Measurements from ENCODE around the gene ZEB1. TPM values are rescaled to one million over a fixed set of nuclear protein-coding genes. Genes with fewer than 3 reads are reported as not detected.

ZEB1 gene
- total and polyA plus RNA-seq, 9 of the 15 experiments (the other 6 are each of a cell fraction or from before 2014, with no cell fraction given): 2.1 to 8.4 (median 4.9) TPM

- intact Hi-C loops (cut with micrococcal nuclease) (no loop called here), in situ Hi-C loops (cut with MboI) (no loop called here)
- H3K4me1 ChIP-seq (replicated peaks in 1 of 2; ENCODE audit: control insufficient read depth in 2 of 2, insufficient read depth in 2 of 2, low read length in 2 of 2): no peaks in the 10 kb centered on the region
- no peak overlapping the region for H3K9ac ChIP-seq (ENCODE audit: insufficient read depth in 1 of 2, low read depth in 2 of 2, low read length in 2 of 2)
- no peak overlapping the region for H3K27ac ChIP-seq (ENCODE audit: extremely low read depth, low read depth, low read length)
- BruUV-seq (replicated peaks): no TSS peak
- no peak overlapping the region for H3K4me2 ChIP-seq (ENCODE audit: insufficient read depth, low read length)
- DNase-seq (ENCODE audit: extremely low read depth in 1 of 4, low spot score in 3 of 4) (no peak), ATAC-seq (no peak), FAIRE-seq (no peak)
- TF ChIP-seq PHB2 (IDR thresholded peaks at IDR 0.05; ENCODE audit: low read depth) (no peak), THRAP3 (IDR thresholded peaks at IDR 0.05; ENCODE audit: borderline replicate concordance) (no peak), LARP7 (IDR thresholded peaks at IDR 0.05) (no peak), ZNF77 (CRISPR knock-in tag; IDR thresholded peaks at IDR 0.05) (no peak), NCOR1 (IDR thresholded peaks at IDR 0.05) (no peak), FIP1L1 (IDR thresholded peaks at IDR 0.05; ENCODE audit: low read depth, low read length, poor library complexity, severe bottlenecking) (no peak), KLF16 (IDR thresholded peaks at IDR 0.05) (no peak), HES1 (IDR thresholded peaks at IDR 0.05; ENCODE audit: low read depth) (no peak), SPI1 (IDR thresholded peaks at IDR 0.05; ENCODE audit: borderline replicate concordance, low read depth, low read length) (no peak), PTRF (tag; IDR thresholded peaks at IDR 0.05) (no peak), SMAD4 (CRISPR knock-in tag; conservative IDR thresholded peaks at IDR 0.05) (no peak), TEAD2 (tag; IDR thresholded peaks at IDR 0.05) (no peak), GTF2F1 (IDR thresholded peaks at IDR 0.05; ENCODE audit: low read depth, low read length) (no peak)
- TF ChIP-seq, protein P1, sequence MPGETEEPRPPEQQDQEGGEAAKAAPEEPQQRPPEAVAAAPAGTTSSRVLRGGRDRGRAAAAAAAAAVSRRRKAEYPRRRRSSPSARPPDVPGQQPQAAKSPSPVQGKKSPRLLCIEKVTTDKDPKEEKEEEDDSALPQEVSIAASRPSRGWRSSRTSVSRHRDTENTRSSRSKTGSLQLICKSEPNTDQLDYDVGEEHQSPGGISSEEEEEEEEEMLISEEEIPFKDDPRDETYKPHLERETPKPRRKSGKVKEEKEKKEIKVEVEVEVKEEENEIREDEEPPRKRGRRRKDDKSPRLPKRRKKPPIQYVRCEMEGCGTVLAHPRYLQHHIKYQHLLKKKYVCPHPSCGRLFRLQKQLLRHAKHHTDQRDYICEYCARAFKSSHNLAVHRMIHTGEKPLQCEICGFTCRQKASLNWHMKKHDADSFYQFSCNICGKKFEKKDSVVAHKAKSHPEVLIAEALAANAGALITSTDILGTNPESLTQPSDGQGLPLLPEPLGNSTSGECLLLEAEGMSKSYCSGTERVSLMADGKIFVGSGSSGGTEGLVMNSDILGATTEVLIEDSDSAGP (CRISPR knock-in tag; IDR thresholded peaks at IDR 0.05): no peak
- ChIA-PET CTCF (ENCODE audit: low intra/inter-chr PET ratio) (no interaction called here), POLR2A (no interaction called here)
- no peaks in the 10 kb centered on the region for H3K27me3 ChIP-seq (ENCODE audit: control insufficient read depth in 2 of 2, insufficient read depth in 2 of 2, low read length in 2 of 2)
- H3K4me3 ChIP-seq: no peak overlapping the region
- no peaks in the 10 kb centered on the region for H3K79me2 ChIP-seq (ENCODE audit: control insufficient read depth, insufficient read depth, low read length)
- 45% methylated on average over 2 of the region's 2 CpGs for WGBS (ENCODE audit: insufficient coverage, low coverage, missing lambda C conversion rate)
- no peaks in the 10 kb centered on the region for H3K9me1 ChIP-seq (ENCODE audit: control insufficient read depth, insufficient read depth, low read length)
- peaks cover 4% of the 10 kb centered on the region; the same call in 1 of the 2 replicates for H3K9me3 ChIP-seq (replicated peaks; ENCODE audit: control insufficient read depth, insufficient read depth, low read depth, low read length)
- H4K20me1 ChIP-seq (replicated peaks; ENCODE audit: control insufficient read depth, insufficient read depth, low read length): no peaks in the 10 kb centered on the region
- no peak overlapping the region for H2AFZ ChIP-seq (ENCODE audit: low read depth, low read length)
- no peaks in the 10 kb centered on the region for H3K36me3 ChIP-seq (ENCODE audit: control insufficient read depth, insufficient read depth, low read length)
Observed at GRCh38 chr10:31468536-31468859, 149.5 kb downstream of the ZEB1 start.
